GM10248 (cell line): ENCODE measurements around the gene IP6K1.

Experiments used
- CTCF ChIA-PET: fragments of 300-600 bp; sonication (Branson Sonifier 250); formaldehyde crosslinking; extraction: SDS; loops from one replicate; lab custom pipeline; 2021; ENCODE audit warnings: antibody characterized with exemption; lab: Yijun Ruan, JAX
- POLR2A ChIA-PET: fragments of 350-650 bp; sonication (Branson Sonifier 250); formaldehyde crosslinking; extraction: SDS; loops from one replicate; lab custom pipeline; 2020; ENCODE audit warnings: antibody characterized with exemption; lab: Yijun Ruan, JAX
- DNase-seq: peaks from one replicate; pipeline ENCODE4 v3.0.0; 2012; ENCODE audit errors: extremely low spot score
- CTCF ChIP-seq: IDR thresholded peaks from 2 replicates; pipeline ENCODE4 v1.5.1; 2012; ENCODE audit warnings: mild to moderate bottlenecking, low read depth; ENCODE audit errors: extremely low read depth, missing control alignments, control extremely low read depth

The IP6K1 gene

GRCh38 chr3:49807431-49808114 lies 21.2 kb upstream of the IP6K1 start:
- ChIA-PET CTCF (interaction anchor here (0.9 to 25.2 kb wide), 2 partner anchors 13 to 29 kb away, joined by 4 to 558 read pairs; no protein-coding TSS in a partner anchor), POLR2A (no interaction called here)
- DNase-seq = no peak
- TF ChIP-seq CTCF = no peak

GRCh38 chr3:49806850-49807249 lies 20.5 kb upstream of the IP6K1 start:
- ChIA-PET CTCF (interaction anchor here (25.2 kb wide), 1 partner anchor 30 kb away, joined by 558 read pairs; no protein-coding TSS in a partner anchor), POLR2A (no interaction called here)
- DNase-seq = no peak
- TF ChIP-seq CTCF = no peak

GRCh38 chr3:49805897-49806701 lies 19.8 kb upstream of the IP6K1 start:
- TF ChIP-seq CTCF = no peak
- peak; percentile 57 for DNase-seq
- POLR2A ChIA-PET = interaction anchor here (0.5 to 1.0 kb wide), 3 partner anchors 8 to 290 kb away, joined by 3 to 5 read pairs (median 4); partner anchors contain the start of gene UBA7

GRCh38 chr3:49805367-49805782 lies 19.0 kb upstream of the IP6K1 start:
- no peak for DNase-seq
- POLR2A ChIA-PET = interaction anchor here (0.7 to 1.1 kb wide), 3 partner anchors 8 to 187 kb away, joined by 3 to 4 read pairs (median 3); partner anchors contain the start of gene UBA7
- no peak for TF ChIP-seq CTCF
- CTCF ChIA-PET = interaction anchor here (1.0 to 25.2 kb wide), 5 partner anchors 8 to 265 kb away, joined by 3 to 558 read pairs (median 6); partner anchors contain the start of gene UBA7

More at GRCh38 chr3:49805897-49806701, 19.8 kb upstream of the IP6K1 start:
- CTCF ChIA-PET = interaction anchor here (1.0 to 25.2 kb wide), 3 partner anchors 7 to 30 kb away, joined by 3 to 558 read pairs (median 6); partner anchors contain the start of gene UBA7

- POLR2A ChIA-PET = interaction anchor here (1.1 to 1.6 kb wide), 3 partner anchors 9 to 23 kb away, joined by 3 to 8 read pairs (median 6); partner anchors contain the start of genes IP6K1 and UBA7
- DNase-seq = no peak
- CTCF ChIA-PET = interaction anchor here (1.3 to 25.2 kb wide), 10 partner anchors 9 to 265 kb away, joined by 3 to 558 read pairs (median 14); partner anchors contain the start of genes IP6K1 and UBA7
- TF ChIP-seq CTCF = no peak
Measured at GRCh38 chr3:49804141-49805041, 18.0 kb upstream of the IP6K1 start.
